Small intestine (tissue), 7 donors: ENCODE data around the gene GPATCH8. TPM values are rescaled to one million over a fixed set of nuclear protein-coding genes. Genes with fewer than 3 reads are reported as not detected.

Source experiments
- DNase-seq, 2 donors: peaks; one replicate each; pipeline versions ENCODE4 v3.0.0 to v3.0.0-alpha.2; 2013
- FAIRE-seq: peaks from 2 replicates; lab custom pipeline; 2012; peaks lifted over from hg19 to GRCh38; lab: Jason Lieb, UNC
- H3K27ac ChIP-seq, 3 donors: one replicate each; pipeline ENCODE4 v1.5.1; 2013; ENCODE audit warnings: low read length in 2 of 3, mild to moderate bottlenecking in 2 of 3, control low read depth in 1 of 3, inconsistent platforms in 1 of 3, low read depth in 1 of 3, moderate library complexity in 1 of 3
- H3K27me3 ChIP-seq, 3 donors: one replicate each; pipeline ENCODE4 v1.6.1; 2013; ENCODE audit warnings: low read length in 3 of 3, inconsistent platforms in 1 of 3; ENCODE audit not compliant: control insufficient read depth in 3 of 3, insufficient read depth in 3 of 3
- H3K36me3 ChIP-seq, 3 donors: one replicate each; pipeline ENCODE4 v1.6.1; 2013; ENCODE audit warnings: low read length in 3 of 3, inconsistent platforms in 1 of 3, low read depth in 1 of 3, mild to moderate bottlenecking in 1 of 3, moderate library complexity in 1 of 3; ENCODE audit not compliant: control insufficient read depth in 3 of 3, insufficient read depth in 2 of 3
- H3K4me1 ChIP-seq, 3 donors: one replicate each; pipeline ENCODE4 v1.6.1; 2013; ENCODE audit warnings: low read length in 2 of 3, inconsistent platforms in 1 of 3, low read depth in 1 of 3, mild to moderate bottlenecking in 1 of 3, moderate library complexity in 1 of 3; ENCODE audit not compliant: control insufficient read depth in 3 of 3, insufficient read depth in 2 of 3
- H3K4me3 ChIP-seq, 3 donors: one replicate each; pipeline ENCODE4 v1.5.1; 2013; ENCODE audit warnings: low read length in 3 of 3, control low read depth in 1 of 3, inconsistent platforms in 1 of 3, low read depth in 1 of 3, mild to moderate bottlenecking in 1 of 3, moderate library complexity in 1 of 3
- H3K9me3 ChIP-seq, 2 donors: one replicate each; pipeline ENCODE4 v1.6.1; 2013; ENCODE audit warnings: low read depth in 1 of 2, low read length in 1 of 2; ENCODE audit not compliant: control insufficient read depth in 2 of 2, insufficient read depth in 1 of 2
- WGBS, 3 donors: extraction: QIAGEN DNeasy Blood & Tissue Kit; methylation state at CpG; one replicate each; pipeline ENCODE4 v1.1.7; 2013; 5-methylcytosine and 5-hydroxymethylcytosine counted together
- polyA plus RNA-seq, 4 donors: library from polyadenylated mRNA; stranded (reverse) in 3 of 4; unstranded in 1 of 4; fragments of 200-250 nt in 3 of 4; fragments of 120-200 nt in 1 of 4; gene quantifications; one replicate each; pipeline versions ENCODE4 v1.2.1 to v1.2.3, GENCODE V29; 2013
- donor health status: healthy with polysubstance abuse.
- donor health status: control.
- donor health status: control.
- donor health status: Bipolar disorder and iron deficiency.
- donor health status: healthy.

Gene GPATCH8
- polyA plus RNA-seq, 4 donors: 7.3 to 29.6 (median 10.7) TPM

DNA sequence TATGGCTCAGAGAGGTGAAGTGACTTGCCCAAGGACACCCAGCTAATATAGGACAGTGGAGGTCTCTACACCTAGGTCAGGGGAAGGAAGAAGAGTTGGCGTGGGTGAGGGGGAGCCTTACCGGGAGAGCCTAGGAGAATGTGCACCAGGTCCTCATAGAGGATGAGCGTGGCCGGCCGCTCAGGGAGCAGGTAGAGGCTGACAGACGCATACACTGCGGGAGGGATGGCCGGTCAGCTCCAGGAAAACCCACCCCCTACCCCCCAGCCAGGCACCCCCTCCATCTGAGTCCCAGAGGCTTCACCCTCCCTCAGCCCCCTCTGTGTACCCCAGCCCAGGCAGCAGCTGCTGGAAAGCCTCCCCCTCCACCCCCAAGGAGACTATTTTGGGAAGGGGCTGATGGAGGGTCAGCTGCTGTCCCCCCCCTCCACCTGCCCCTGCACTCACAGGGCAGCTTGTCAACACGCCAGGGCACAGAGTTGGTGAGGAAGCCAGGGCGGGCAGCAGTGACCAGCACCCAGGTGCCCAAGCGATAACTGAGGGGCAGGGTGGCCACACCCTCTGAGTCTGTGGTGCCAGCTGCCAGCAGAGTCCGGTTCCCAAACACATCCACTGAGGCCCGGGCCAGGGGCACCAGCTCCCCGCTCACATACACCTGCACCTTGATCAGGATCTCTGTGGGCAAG lies 143.6 kb downstream of the GPATCH8 start:
- WGBS, 3 donors: 65 to 87% (median 76%) methylated on average over 14 of the region's 14 CpGs
- Histone ChIP-seq H3K9me3 (no peaks in the 10 kb centered on the region), H3K27ac (no peak overlapping the region), H3K36me3 (peaks cover 0 to 21% (median 0%) of the 10 kb centered on the region in 3 donors), H3K4me3 (no peak overlapping the region), H3K4me1 (peaks cover 0 to 15% (median 1%) of the 10 kb centered on the region in 3 donors), H3K27me3 (peaks cover 0 to 22% (median 3%) of the 10 kb centered on the region in 3 donors)
- FAIRE-seq (no peak), DNase-seq (no peak)

DNA sequence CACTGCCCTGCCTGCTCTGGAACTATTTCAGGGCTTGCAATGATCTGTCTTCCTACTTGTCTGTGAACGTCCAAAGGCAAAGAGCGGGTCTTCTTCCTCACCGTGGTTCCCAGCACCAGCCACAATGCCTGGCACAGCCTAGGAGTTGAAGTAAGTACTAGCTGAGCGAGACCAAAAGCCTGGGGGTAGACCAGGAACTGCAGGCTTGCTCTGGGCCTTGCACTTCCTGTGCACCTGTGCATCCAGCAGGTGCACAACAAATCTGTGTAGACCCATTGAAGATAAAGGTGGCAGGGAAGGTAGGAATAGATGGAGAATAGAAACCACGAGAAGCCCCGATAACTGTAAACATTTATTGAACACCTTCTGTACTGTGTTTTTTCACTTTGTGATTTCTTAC lies 144.2 kb downstream of the GPATCH8 start:
- no peak for FAIRE-seq
- 53 to 69% (median 57%) methylated on average over 6 of the region's 6 CpGs for WGBS, 3 donors
- peaks cover 0 to 19% (median 3%) of the 10 kb centered on the region in 3 donors for H3K27me3 ChIP-seq

GRCh38 chr17:44358066-44358465 lies 145.1 kb downstream of the GPATCH8 start:
- Histone ChIP-seq H3K4me3 (no peak overlapping the region), H3K27me3 (peaks cover 0 to 17% (median 3%) of the 10 kb centered on the region in 3 donors), H3K4me1 (peaks cover 0 to 15% (median 0%) of the 10 kb centered on the region in 3 donors), H3K27ac (no peak overlapping the region), H3K36me3 (peaks cover 0 to 24% (median under 1%) of the 10 kb centered on the region in 3 donors), H3K9me3 (no peaks in the 10 kb centered on the region)
- DNase-seq: no peak
- 68 to 89% (median 79%) methylated on average over 9 of the region's 9 CpGs for WGBS, 3 donors
- no peak for FAIRE-seq

More for the DNA sequence above, 144.2 kb downstream of the GPATCH8 start:
- DNase-seq: no peak
- Histone ChIP-seq H3K9me3 (no peaks in the 10 kb centered on the region), H3K4me3 (no peak overlapping the region), H3K27ac (no peak overlapping the region), H3K4me1 (peaks cover 0 to 15% (median 1%) of the 10 kb centered on the region in 3 donors), H3K36me3 (peaks cover 0 to 21% (median 0%) of the 10 kb centered on the region in 3 donors)

GRCh38 chr17:44356241-44356640 lies 147.0 kb downstream of the GPATCH8 start:
- Histone ChIP-seq H3K27ac (no peak overlapping the region), H3K4me1 (peaks cover 0 to 6% (median 0%) of the 10 kb centered on the region in 3 donors), H3K9me3 (no peaks in the 10 kb centered on the region), H3K27me3 (peaks cover 0 to 7% (median 3%) of the 10 kb centered on the region in 3 donors), H3K4me3 (no peak overlapping the region), H3K36me3 (peaks cover 2 to 42% (median 4%) of the 10 kb centered on the region in 3 donors)
- WGBS, 3 donors: 35 to 83% (median 58%) methylated on average over 11 of the region's 11 CpGs
- no peak for DNase-seq
- no peak for FAIRE-seq

DNA sequence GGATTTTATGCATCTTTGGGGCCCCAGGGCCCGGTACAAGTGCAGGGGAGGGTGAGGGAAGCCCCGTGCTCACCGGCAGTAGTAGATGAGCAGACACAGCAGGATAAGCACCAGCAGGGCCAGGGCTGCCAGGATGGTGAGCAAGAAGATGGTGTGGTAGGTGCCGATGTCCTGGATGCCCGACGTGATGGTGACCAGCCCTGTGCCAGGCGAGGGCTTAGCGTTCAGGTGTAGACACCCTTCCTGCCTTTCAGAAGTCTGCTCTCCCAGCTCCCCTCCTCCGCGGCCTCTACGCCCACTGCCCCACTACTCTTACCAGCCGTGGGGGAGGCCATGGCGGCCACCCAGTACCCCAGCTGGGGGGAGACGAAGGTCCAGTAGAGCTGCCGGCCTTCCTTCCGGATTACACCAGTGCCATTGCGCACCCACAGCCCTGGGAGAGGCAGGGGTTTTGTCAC lies 147.5 kb downstream of the GPATCH8 start:
- H3K4me1 ChIP-seq: peaks cover 0 to under 1% (median 0%) of the 10 kb centered on the region in 3 donors
- H3K27ac ChIP-seq: no peak overlapping the region
- DNase-seq (no peak), FAIRE-seq (no peak)
- WGBS, 3 donors: 79 to 85% (median 80%) methylated on average over 15 to 17 of the region's 17 CpGs
- no peaks in the 10 kb centered on the region for H3K9me3 ChIP-seq
- H3K27me3 ChIP-seq: peaks cover 0 to 7% (median 0%) of the 10 kb centered on the region in 3 donors
- H3K4me3 ChIP-seq: no peak overlapping the region
- peaks cover 2 to 48% (median 4%) of the 10 kb centered on the region in 3 donors for H3K36me3 ChIP-seq

DNA sequence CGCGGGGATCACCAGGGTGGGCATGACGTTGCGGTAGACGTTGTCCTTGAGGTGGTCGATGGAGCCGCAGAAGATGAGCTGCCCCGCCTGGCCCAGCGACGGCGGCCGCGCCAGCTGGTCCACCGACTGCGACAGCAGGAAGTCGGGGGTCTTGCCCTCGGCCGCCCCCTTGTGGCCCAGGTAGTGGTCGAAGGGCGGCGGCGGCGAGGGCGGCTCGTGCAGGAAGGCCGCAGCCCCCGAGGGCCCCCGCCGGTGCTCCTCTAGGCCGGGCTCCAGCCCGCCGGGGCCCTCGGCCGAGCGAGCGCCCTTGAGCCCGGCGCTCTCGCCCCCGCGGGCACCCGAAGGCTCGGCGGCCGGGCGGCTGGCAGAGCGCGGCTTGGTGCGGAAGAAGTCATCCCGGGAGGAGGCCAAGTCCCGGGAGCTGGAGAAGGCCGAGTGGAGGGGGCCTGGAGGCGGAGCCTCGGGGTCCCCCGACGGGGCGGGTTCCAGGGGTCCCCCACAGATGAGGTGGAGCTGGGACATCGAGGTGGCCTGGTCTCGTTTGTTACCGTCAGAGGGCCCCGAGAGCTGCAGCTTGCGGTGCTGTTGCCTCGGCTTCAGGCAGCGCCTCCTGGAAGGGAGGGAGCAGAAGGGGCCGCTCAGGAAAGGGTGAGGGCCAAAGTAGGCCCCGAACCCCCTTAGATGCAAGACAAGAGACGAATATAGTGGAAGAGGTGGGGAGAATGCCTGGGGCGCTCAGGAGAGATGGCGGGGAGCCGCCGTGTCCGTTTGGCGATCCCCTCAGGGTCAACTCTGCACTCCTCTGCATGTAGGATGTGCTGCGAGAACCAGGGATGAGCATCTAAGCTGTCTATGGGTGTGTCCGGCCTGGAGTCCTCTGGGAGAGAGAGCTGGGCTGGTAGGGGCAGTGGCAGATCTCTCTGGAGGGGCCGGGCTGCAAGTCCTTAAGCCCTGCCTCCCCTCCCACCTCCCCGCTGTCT lies 148.3 kb downstream of the GPATCH8 start:
- Histone ChIP-seq H3K36me3 (peaks cover 2 to 55% (median 4%) of the 10 kb centered on the region in 3 donors), H3K27ac (no peak overlapping the region), H3K9me3 (no peaks in the 10 kb centered on the region), H3K4me1 (no peaks in the 10 kb centered on the region), H3K4me3 (peak overlapping the region in 1 of 3 donors; percentile 54), H3K27me3 (peaks cover 0 to 7% (median 0%) of the 10 kb centered on the region in 3 donors)
- no peak for FAIRE-seq
- DNase-seq: peak; percentile 20 to 76
- WGBS, 3 donors: 39 to 46% (median 45%) methylated on average over 43 to 77 of the region's 77 CpGs

GRCh38 chr17:44353672-44354331 lies 149.4 kb downstream of the GPATCH8 start:
- H3K4me3 ChIP-seq: peak overlapping the region; percentile 17 to 54 (median 18)
- peaks cover 2 to 60% (median 4%) of the 10 kb centered on the region in 3 donors for H3K36me3 ChIP-seq
- WGBS, 3 donors: 10 to 30% (median 14%) methylated on average over 64 to 98 of the region's 98 CpGs
- H3K27me3 ChIP-seq: peaks cover 0 to 5% (median 0%) of the 10 kb centered on the region in 3 donors
- FAIRE-seq (no peak), DNase-seq (peak; percentile 20 to 57)
- no peaks in the 10 kb centered on the region for H3K4me1 ChIP-seq
- no peaks in the 10 kb centered on the region for H3K9me3 ChIP-seq
- H3K27ac ChIP-seq: no peak overlapping the region
